NCI-H446 (cell line): ENCODE data around the gene C19orf38.

ENCODE experiments used
- DNase-seq, 2 experiments: peaks; one replicate each; lab custom pipeline; 2025; lab: John Stamatoyannopoulos, UW

Gene C19orf38

DNA sequence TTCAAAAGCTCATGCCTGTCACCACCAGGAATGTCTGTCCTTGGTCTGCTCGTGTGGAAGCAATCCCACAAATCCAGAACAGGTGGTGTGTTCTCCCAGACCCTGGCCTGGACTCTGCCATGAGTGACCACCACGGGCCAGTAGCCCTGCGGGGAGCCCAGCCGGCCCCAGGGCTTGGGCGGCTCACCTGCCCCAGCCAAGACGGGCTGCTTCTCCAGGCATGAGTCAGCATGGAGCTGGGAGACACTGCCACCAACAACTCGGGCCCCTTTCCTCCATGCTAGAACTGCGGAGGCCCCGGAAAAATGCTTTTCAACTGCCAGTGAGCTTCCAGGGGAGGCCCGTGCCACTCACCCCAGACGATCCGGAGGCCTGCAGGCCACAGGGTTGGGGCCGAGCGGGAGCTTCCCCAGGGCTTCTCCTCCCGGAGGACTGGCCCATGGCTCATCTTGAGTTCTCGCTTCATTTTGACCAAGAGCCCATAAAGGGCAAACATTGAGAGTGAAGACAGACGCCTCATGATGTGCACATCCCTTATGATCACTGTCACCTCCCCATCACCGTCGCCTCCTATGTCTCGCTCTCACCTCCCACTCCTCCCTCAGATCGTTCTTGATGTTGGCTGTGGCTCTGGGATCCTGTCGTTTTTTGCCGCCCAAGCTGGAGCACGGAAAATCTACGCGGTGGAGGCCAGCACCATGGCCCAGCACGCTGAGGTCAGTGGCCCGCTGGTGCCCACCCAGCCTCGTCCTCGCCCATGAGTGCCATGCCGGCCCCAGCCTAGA, 63.6 kb downstream of the C19orf38 start:
- DNase-seq, result no peak

DNA sequence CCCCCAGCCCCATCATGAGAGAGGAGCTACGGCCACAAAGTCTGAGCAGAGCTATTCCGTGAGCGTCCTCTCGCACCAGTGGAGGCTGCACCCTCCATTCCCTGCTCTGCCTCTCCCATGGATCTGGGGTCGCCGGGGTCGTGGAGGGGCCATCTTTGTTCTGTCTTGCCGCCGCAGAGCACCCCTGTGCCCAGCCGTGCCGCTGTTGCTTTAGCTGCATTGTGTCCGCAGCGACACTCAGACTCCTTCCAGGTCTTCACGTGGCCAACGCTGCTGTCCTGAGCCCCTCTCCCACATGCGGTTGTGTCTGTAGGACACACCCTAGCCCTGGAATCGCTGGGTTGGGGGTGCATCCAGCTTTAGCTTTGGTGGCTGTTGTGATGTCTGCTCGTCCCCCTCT, 64.4 kb downstream of the C19orf38 start:
- DNase-seq, result no peak

DNA sequence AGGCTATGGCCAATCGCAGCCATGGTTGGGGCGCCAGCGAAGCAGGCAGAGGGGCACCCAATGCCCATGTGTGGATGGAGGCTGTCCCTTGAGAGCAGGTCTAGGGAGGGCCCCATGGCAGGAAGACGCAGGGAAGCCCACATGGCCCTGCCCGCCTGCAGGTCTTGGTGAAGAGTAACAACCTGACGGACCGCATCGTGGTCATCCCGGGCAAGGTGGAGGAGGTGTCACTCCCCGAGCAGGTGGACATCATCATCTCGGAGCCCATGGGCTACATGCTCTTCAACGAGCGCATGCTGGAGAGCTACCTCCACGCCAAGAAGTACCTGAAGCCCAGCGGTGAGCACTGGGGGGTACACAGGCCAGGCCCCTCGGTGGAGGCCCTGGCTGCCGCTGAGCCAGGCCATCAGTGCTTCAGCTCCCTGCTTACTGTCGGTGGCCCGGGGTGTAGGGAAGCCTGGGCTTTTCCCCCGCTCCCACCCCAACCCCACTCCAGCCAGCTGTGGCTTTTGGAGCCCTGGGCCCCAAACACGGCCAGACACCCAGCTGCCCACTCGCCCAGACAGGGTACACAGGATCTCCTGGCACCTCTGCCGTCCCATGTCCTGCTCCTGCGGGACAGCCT, 65.6 kb downstream of the C19orf38 start:
- DNase-seq, result no peak

DNA sequence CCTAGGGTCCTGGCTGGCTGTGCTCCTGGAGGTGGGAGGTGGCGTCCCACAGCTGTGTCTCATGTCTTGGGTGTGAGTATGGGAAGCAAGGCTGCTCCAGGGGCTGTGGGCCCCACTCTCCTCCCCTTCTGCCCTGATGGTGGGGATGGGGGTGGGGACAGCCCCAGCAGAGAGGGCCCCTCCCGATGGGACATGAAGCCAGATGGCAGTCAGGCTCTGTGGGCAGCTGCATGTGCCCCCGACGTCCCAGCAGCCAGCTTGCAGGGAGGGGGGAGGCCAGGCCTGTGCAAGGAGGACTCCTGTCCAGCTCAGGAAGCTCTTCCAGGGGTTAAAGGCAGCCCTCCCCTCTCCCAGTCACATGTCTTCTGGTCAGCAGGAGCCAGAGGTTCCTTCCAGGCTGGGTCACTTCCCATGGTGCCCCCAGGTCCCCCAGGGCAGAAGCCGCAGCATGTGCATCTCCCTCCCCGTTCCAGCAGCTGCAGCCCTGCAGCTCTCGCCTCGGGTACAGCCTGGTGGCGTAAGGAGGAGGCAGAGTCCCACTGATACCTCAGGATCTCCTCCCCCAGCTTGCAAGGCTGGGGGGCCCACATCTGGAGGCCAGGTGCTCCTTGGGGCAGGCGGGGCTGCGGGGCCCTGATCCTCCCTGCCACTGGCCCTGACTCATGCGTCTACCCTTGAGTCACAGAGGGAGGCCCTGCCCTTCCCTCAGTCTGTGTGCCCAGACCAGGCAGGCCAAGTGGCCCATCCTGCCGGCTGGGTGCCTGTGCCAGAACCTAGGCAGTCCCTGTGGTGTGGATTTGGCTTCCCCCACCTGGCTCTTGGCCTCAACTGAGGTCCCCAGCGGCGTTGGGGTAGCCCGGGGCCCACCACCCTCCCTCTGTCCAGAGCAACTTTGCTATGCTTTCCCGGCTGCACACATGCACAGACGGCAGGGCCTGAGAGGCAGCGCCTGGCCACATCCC, 67.2 kb downstream of the C19orf38 start:
- DNase-seq, result no peak

DNA sequence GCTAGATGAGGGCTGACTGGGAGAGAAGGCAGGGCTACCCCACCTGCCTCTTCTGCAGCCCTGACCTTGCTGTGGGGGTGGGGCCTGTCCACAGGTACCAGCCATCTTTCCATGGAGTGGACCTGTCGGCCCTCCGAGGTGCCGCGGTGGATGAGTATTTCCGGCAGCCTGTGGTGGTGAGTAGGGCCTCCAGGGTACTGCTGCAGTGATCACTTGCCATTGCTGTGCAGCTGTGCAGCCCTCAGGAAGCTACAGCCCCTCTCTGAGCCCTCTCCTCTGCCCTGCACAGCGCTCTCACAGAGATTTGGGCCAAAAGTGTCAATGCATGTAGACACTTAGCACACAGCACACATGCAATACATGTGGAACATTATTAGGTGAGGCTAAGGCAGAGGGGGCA, 68.4 kb downstream of the C19orf38 start:
- no peak for DNase-seq

DNA sequence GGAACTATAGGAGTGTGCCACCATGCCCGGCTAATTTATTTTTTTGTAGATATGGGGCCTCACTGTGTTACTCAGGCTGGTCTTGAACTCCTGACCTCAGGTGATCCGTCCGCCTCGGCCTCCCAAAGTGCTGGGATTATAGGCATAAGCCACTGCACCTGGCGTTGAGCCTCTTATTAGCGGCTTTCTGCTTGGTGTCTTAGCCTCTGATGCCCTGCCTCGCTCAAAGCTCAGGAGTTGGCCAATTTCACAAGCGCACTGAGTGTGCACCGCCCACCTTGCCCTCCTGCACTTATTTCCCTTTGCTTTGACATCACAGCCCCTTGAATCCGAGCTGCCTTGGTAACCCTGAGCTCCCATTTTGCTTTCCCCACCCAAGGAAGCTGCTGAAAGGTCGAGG, 70.1 kb downstream of the C19orf38 start:
- no peak for DNase-seq
